ENCODE data around the gene GALT.

DNA sequence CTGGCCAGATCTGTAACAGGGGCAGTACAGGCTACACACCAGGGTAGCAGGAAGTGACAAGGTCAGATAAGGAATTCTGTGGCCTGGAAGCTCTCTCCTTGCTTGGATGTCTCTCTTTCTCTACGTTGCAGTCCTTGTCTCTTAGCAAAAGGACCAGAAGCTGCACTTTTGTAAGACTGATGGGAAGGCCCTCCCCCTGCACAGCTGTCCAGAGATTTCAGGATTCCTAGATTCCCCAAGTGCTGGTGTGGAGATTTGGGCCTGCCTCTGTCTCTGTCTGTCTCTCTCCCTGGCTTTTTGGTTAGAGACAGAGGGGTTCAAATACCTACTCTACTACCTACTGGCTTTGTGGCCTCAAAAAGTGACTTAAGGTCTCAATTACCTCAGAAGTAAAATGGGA lies 46.9 kb upstream of the GALT start:
- TF ChIP-seq, protein P1, sequence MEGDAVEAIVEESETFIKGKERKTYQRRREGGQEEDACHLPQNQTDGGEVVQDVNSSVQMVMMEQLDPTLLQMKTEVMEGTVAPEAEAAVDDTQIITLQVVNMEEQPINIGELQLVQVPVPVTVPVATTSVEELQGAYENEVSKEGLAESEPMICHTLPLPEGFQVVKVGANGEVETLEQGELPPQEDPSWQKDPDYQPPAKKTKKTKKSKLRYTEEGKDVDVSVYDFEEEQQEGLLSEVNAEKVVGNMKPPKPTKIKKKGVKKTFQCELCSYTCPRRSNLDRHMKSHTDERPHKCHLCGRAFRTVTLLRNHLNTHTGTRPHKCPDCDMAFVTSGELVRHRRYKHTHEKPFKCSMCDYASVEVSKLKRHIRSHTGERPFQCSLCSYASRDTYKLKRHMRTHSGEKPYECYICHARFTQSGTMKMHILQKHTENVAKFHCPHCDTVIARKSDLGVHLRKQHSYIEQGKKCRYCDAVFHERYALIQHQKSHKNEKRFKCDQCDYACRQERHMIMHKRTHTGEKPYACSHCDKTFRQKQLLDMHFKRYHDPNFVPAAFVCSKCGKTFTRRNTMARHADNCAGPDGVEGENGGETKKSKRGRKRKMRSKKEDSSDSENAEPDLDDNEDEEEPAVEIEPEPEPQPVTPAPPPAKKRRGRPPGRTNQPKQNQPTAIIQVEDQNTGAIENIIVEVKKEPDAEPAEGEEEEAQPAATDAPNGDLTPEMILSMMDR (conservative IDR thresholded peaks at IDR 0.05 in 1 of 2, IDR thresholded peaks at IDR 0.05 in 1 of 2; ENCODE audit: low read depth in 1 of 2, low read length in 2 of 2) = no peak
- no peak for TF ChIP-seq EZH2 (IDR thresholded peaks at IDR 0.05; ENCODE audit: low read length, missing control alignments)
